Naive thymus-derived CD4-positive, alpha-beta T cell (primary cell): ENCODE measurements around the gene FEN1. TPM values are rescaled to one million over a fixed set of nuclear protein-coding genes. Genes with fewer than 3 reads are reported as not detected.

Experiments
- polyA plus RNA-seq, 2 donors: library from polyadenylated mRNA; unstranded; fragments of 300-500 nt; fragmentation: Illumina TruSeq; gene quantifications; one replicate each; pipeline ENCODE4 v1.2.3, GENCODE V29; 2021
- total RNA-seq, 6 experiments: library from RNA in 5 of 6; stranded (reverse) in 5 of 6; gene quantifications; 1 replicate in 5 of 6; 2 replicates in 1 of 6; pipeline ENCODE4 v1.2.3 and lab custom pipeline; 2021 to 2026

FEN1 gene
- total and polyA plus RNA-seq, 7 experiments from 2014 or later: 7.6 to 101 (median 10.3) TPM

Other genes with a start within 250 kb of the FEN1 start
- under 1 TPM in 2 of 5 experiments, not detected in 3; 0.08 to 0.44 TPM for gene SYT7, start 211.8 kb upstream of the FEN1 start, total RNA-seq
- gene SYT7, start 211.8 kb upstream of the FEN1 start, polyA plus RNA-seq: not detected
- gene DAGLA, start 112.5 kb upstream of the FEN1 start, total RNA-seq: 1 to 10 TPM in 1 of 5 experiments, under 1 TPM in 4; 0.15 to 2.1 (median 0.35) TPM
- gene DAGLA, start 112.5 kb upstream of the FEN1 start, polyA plus RNA-seq: under 1 TPM; 0.24 to 0.26 TPM
- 1 to 10 TPM in 1 of 5 experiments, under 1 TPM in 4; 0.19 to 1.5 (median 0.29) TPM for gene MYRF, start 40.3 kb upstream of the FEN1 start, total RNA-seq
- under 1 TPM in 1 of 2 donors, not detected in 1; 0.44 TPM for gene MYRF, start 40.3 kb upstream of the FEN1 start, polyA plus RNA-seq
- gene TMEM258, start 312 bp upstream of the FEN1 start, total RNA-seq: 100 to 1,000 TPM in 1 of 5 experiments, 10 to 100 TPM in 4; 58.4 to 182 (median 83.3) TPM
- 100 to 1,000 TPM; 149 to 229 TPM for gene TMEM258, start 312 bp upstream of the FEN1 start, polyA plus RNA-seq
- gene FADS1, start 24.1 kb downstream of the FEN1 start, total RNA-seq: 10 to 100 TPM in 2 of 5 experiments, 1 to 10 TPM in 1, under 1 TPM in 2; 0.62 to 52.1 (median 2.3) TPM
- gene FADS1, start 24.1 kb downstream of the FEN1 start, polyA plus RNA-seq: 1 to 10 TPM in 1 of 2 donors, not detected in 1; 2.9 TPM
- 100 to 1,000 TPM in 1 of 5 experiments, 10 to 100 TPM in 1, 1 to 10 TPM in 1, under 1 TPM in 2; 0.19 to 192 (median 2.1) TPM for gene FADS2, start 35.4 kb downstream of the FEN1 start, total RNA-seq
- gene FADS2, start 35.4 kb downstream of the FEN1 start, polyA plus RNA-seq: 10 to 100 TPM in 1 of 2 donors, under 1 TPM in 1; 0.32 to 14.2 TPM
- 1 to 10 TPM; 1.4 to 8.6 (median 6.2) TPM for gene FADS3, start 98.6 kb downstream of the FEN1 start, total RNA-seq
- 1 to 10 TPM in 1 of 2 donors, under 1 TPM in 1; 0.31 to 1.3 TPM for gene FADS3, start 98.6 kb downstream of the FEN1 start, polyA plus RNA-seq
- gene RAB3IL1, start 124.7 kb downstream of the FEN1 start, total RNA-seq: 1 to 10 TPM in 1 of 5 experiments, under 1 TPM in 1, not detected in 3; 0.49 to 1.9 TPM
- gene RAB3IL1, start 124.7 kb downstream of the FEN1 start, polyA plus RNA-seq: not detected
- 1 to 10 TPM in 2 of 5 experiments, under 1 TPM in 2, not detected in 1; 0.49 to 7.1 (median 0.75) TPM for gene BEST1, start 157.4 kb downstream of the FEN1 start, total RNA-seq
- 1 to 10 TPM in 1 of 2 donors, under 1 TPM in 1; 0.83 to 1.4 TPM for gene BEST1, start 157.4 kb downstream of the FEN1 start, polyA plus RNA-seq
- gene FTH1, start 174.7 kb downstream of the FEN1 start, total RNA-seq: 1,000 to 10,000 TPM in 2 of 5 experiments, 100 to 1,000 TPM in 3; 684 to 3,858 (median 993) TPM
- 1,000 to 10,000 TPM; 2,587 to 3,203 TPM for gene FTH1, start 174.7 kb downstream of the FEN1 start, polyA plus RNA-seq